ENCODE measurements around the gene DPYSL5.

DNA sequence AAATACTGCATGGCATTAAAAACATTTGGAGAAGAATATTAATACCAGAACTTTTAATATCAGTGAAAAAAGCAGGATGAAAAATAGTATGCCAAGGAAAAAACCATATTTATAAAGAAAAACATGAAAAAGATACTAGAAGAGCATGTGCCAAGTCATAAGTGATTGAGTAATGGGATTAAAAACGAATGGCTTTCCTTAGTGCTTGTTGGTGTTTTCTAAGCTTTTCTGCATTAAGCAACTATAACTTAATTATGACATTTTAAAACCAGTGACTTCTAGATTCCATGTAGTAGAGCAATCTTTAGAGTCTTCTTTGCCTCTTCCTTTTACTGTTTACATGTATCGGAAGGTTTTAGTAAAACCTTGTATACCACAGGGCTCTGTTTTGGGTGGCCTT lies 129.1 kb downstream of the DPYSL5 start:
- TF ChIP-seq POLR2AphosphoS5 (IDR thresholded peaks at IDR 0.05; ENCODE audit: low read depth, low read length) (no peak), SIN3A (IDR thresholded peaks at IDR 0.05; ENCODE audit: borderline replicate concordance, insufficient read depth, low read length) (no peak), TAF1 (IDR thresholded peaks at IDR 0.05; ENCODE audit: borderline replicate concordance, insufficient read depth, low read length) (no peak)
- TF ChIP-seq, protein P1, sequence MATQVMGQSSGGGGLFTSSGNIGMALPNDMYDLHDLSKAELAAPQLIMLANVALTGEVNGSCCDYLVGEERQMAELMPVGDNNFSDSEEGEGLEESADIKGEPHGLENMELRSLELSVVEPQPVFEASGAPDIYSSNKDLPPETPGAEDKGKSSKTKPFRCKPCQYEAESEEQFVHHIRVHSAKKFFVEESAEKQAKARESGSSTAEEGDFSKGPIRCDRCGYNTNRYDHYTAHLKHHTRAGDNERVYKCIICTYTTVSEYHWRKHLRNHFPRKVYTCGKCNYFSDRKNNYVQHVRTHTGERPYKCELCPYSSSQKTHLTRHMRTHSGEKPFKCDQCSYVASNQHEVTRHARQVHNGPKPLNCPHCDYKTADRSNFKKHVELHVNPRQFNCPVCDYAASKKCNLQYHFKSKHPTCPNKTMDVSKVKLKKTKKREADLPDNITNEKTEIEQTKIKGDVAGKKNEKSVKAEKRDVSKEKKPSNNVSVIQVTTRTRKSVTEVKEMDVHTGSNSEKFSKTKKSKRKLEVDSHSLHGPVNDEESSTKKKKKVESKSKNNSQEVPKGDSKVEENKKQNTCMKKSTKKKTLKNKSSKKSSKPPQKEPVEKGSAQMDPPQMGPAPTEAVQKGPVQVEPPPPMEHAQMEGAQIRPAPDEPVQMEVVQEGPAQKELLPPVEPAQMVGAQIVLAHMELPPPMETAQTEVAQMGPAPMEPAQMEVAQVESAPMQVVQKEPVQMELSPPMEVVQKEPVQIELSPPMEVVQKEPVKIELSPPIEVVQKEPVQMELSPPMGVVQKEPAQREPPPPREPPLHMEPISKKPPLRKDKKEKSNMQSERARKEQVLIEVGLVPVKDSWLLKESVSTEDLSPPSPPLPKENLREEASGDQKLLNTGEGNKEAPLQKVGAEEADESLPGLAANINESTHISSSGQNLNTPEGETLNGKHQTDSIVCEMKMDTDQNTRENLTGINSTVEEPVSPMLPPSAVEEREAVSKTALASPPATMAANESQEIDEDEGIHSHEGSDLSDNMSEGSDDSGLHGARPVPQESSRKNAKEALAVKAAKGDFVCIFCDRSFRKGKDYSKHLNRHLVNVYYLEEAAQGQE (IDR thresholded peaks at IDR 0.05; ENCODE audit: insufficient read depth in 1 of 2, low read depth in 2 of 2, low read length in 2 of 2), result no peak

All from PFSK-1 (cell line).